ENCODE measurements around the gene FERMT1. TPM values are rescaled to one million over a fixed set of nuclear protein-coding genes. Genes with fewer than 3 reads are reported as not detected.
"Not testable (repeated sequence)": the region's sequence is repeated elsewhere in the genome, so short reads cannot be mapped to it uniquely, and the experiment has no call there.

FERMT1 gene
- total RNA-seq, 1 donor from 2014 or later = 1.4 TPM

GRCh38 chr20:6037082-6037481, 85.7 kb downstream of the FERMT1 start:
- DNase-seq = no peak

GRCh38 chr20:6036213-6036612, 86.6 kb downstream of the FERMT1 start:
- no peak for DNase-seq

- DNase-seq = no peak
Measured at GRCh38 chr20:6034134-6034969, 88.5 kb downstream of the FERMT1 start.

- DNase-seq = not testable (repeated sequence)
Measured at GRCh38 chr20:6032907-6033306, 89.9 kb downstream of the FERMT1 start.

GRCh38 chr20:6030453-6031080, 92.3 kb downstream of the FERMT1 start:
- no peak for DNase-seq

GRCh38 chr20:6029538-6029937, 93.3 kb downstream of the FERMT1 start:
- DNase-seq = no peak

- no peak for DNase-seq
Measured at GRCh38 chr20:6028818-6029217, 94.0 kb downstream of the FERMT1 start.

- DNase-seq = no peak
Measured at GRCh38 chr20:6026051-6026450, 96.8 kb downstream of the FERMT1 start.

Other genes with a start within 250 kb of the FERMT1 start
- 28.5 TPM for gene CHGB, start 211.5 kb downstream of the FERMT1 start, total RNA-seq
- 5.8 TPM for gene TRMT6, start 172.5 kb downstream of the FERMT1 start, total RNA-seq
- gene MCM8, start 172.4 kb downstream of the FERMT1 start, total RNA-seq = 4.5 TPM
- 49.4 TPM for gene CRLS1, start 116.9 kb downstream of the FERMT1 start, total RNA-seq
- not detected for gene LRRN4, start 69.0 kb downstream of the FERMT1 start, total RNA-seq

All from occipital lobe (tissue), 2 donors.